Measurements from ENCODE around the gene OLFM3. TPM values are rescaled to one million over a fixed set of nuclear protein-coding genes. Genes with fewer than 3 reads are reported as not detected.

OLFM3 gene
- total RNA-seq, 1 experiment from 2014 or later = not detected

DNA sequence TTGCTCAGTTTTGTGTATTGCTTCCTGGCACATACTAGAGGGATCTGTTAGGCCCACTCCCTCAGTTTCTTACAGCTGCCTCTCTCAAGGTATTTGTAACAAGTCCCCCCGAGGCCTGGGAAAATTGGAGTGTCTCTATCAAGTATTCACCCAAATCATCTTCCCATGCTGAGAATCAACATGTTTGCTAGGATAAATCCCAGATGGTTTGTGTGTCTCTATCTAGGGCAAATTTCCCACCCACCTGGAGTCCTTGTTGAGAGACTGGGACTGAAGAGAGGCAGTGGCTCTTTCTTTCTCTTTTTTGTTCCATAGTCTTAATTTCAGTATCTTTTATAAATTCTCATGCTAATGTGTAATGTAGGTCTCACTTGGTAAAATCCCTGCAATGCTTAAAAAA, 58.0 kb downstream of the OLFM3 start:
- DNase-seq = no peak
- H3K36me3 Mint-ChIP-seq (ENCODE audit: insufficient read depth, unreplicated experiment) = no peaks in the 10 kb centered on the region
- no peak overlapping the region for H3K27ac Mint-ChIP-seq (ENCODE audit: unreplicated experiment)
- intact Hi-C loops (cut with micrococcal nuclease; ENCODE audit: unreplicated experiment) = loop anchor here (2.0 kb wide), 1 partner anchor 252 kb away; no protein-coding TSS in a partner anchor
- no peaks in the 10 kb centered on the region for H3K4me1 Mint-ChIP-seq (ENCODE audit: low read depth, unreplicated experiment)
- TF ChIP-seq, protein P1, sequence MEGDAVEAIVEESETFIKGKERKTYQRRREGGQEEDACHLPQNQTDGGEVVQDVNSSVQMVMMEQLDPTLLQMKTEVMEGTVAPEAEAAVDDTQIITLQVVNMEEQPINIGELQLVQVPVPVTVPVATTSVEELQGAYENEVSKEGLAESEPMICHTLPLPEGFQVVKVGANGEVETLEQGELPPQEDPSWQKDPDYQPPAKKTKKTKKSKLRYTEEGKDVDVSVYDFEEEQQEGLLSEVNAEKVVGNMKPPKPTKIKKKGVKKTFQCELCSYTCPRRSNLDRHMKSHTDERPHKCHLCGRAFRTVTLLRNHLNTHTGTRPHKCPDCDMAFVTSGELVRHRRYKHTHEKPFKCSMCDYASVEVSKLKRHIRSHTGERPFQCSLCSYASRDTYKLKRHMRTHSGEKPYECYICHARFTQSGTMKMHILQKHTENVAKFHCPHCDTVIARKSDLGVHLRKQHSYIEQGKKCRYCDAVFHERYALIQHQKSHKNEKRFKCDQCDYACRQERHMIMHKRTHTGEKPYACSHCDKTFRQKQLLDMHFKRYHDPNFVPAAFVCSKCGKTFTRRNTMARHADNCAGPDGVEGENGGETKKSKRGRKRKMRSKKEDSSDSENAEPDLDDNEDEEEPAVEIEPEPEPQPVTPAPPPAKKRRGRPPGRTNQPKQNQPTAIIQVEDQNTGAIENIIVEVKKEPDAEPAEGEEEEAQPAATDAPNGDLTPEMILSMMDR (IDR thresholded peaks at IDR 0.05; ENCODE audit: unreplicated experiment) = no peak
- peaks cover 7% of the 10 kb centered on the region for H3K9me3 Mint-ChIP-seq (ENCODE audit: low read depth, unreplicated experiment)
- CTCF ChIA-PET = no interaction called here
- no TSS peak for BruUV-seq (replicated peaks)
- H3K27me3 Mint-ChIP-seq (ENCODE audit: unreplicated experiment) = no peaks in the 10 kb centered on the region
- no peak overlapping the region for H3K4me3 Mint-ChIP-seq (ENCODE audit: low read depth, unreplicated experiment)

DNA sequence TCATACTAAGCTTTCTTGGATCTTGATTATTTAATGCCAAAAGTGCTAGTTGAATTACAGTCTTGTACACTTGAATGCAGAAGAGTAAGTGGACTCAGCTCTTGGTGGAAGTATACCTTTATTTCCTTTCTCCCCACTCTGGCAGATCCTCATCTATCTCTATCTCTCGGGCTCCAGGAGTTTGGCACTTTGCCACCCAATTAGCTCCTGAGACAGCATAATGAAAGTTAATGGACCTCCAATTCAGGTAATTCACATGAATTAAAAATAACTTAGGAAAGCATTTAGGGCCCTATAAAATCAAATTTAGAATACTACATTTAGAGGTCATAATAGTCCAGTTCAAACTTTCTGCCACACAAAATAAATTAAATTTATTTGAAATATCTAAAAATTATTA, 67.4 kb downstream of the OLFM3 start:
- CTCF ChIA-PET = no interaction called here
- TF ChIP-seq, protein P1 (IDR thresholded peaks at IDR 0.05; ENCODE audit: unreplicated experiment) = no peak
- no peak overlapping the region for H3K4me3 Mint-ChIP-seq (ENCODE audit: low read depth, unreplicated experiment)
- no TSS peak for BruUV-seq (replicated peaks)
- H3K27ac Mint-ChIP-seq (ENCODE audit: unreplicated experiment) = no peak overlapping the region
- no peaks in the 10 kb centered on the region for H3K4me1 Mint-ChIP-seq (ENCODE audit: low read depth, unreplicated experiment)
- DNase-seq = no peak
- no peaks in the 10 kb centered on the region for H3K27me3 Mint-ChIP-seq (ENCODE audit: unreplicated experiment)
- intact Hi-C loops (cut with micrococcal nuclease; ENCODE audit: unreplicated experiment) = no loop called here
- no peaks in the 10 kb centered on the region for H3K9me3 Mint-ChIP-seq (ENCODE audit: low read depth, unreplicated experiment)
- H3K36me3 Mint-ChIP-seq (ENCODE audit: insufficient read depth, unreplicated experiment) = no peaks in the 10 kb centered on the region

DNA sequence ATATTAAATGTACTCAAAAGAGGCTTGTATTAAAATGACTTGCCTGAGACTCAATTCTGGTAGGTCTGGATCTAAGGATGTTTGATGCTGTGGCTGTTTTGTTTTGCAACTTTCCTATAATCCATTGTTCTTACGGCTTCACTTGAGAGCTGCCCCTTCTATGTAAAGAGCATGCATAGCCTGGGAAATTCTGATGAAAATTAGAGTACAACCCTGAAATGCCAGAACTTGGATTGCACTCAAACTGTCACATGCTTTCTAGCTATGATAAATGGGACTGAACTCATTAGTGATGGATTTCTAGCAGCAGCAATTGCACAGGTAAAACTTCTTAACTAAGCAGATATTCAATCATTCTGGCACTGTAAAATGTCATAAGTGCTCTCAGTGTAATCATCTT, 67.9 kb downstream of the OLFM3 start:
- Mint-ChIP-seq H3K27ac (ENCODE audit: unreplicated experiment) (no peak overlapping the region), H3K4me1 (ENCODE audit: low read depth, unreplicated experiment) (no peaks in the 10 kb centered on the region)
- CTCF ChIA-PET = no interaction called here

DNA sequence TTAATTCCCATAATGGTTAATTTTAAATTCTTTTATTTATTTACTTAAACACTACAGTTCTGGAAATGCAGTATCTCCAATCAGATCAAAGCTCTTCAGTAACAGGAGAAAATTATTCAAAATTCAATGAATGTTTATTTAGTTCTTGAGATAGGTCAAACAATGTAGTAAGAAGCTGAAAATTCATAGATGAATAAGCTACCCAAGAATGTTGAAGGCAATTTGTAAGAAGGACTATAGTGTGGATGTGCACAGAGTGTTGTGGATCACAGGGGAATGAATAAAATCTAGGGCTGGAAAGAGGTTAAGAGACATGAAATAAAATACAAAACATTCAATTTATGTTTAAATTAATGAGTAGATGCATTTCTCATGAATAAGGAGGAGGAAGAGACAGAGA, 72.0 kb downstream of the OLFM3 start:
- Mint-ChIP-seq H3K27ac (ENCODE audit: unreplicated experiment) (no peak overlapping the region), H3K4me3 (ENCODE audit: low read depth, unreplicated experiment) (no peak overlapping the region), H3K27me3 (ENCODE audit: unreplicated experiment) (no peaks in the 10 kb centered on the region), H3K4me1 (ENCODE audit: low read depth, unreplicated experiment) (no peaks in the 10 kb centered on the region), H3K36me3 (ENCODE audit: insufficient read depth, unreplicated experiment) (no peaks in the 10 kb centered on the region), H3K9me3 (ENCODE audit: low read depth, unreplicated experiment) (no peaks in the 10 kb centered on the region)
- no peak for DNase-seq
- intact Hi-C loops (cut with micrococcal nuclease; ENCODE audit: unreplicated experiment) = no loop called here
- CTCF ChIA-PET = interaction anchor here (0.6 kb wide), 1 partner anchor 128 kb away, joined by 3 read pairs; no protein-coding TSS in a partner anchor
- BruUV-seq (replicated peaks) = no TSS peak
- TF ChIP-seq, protein P1 (IDR thresholded peaks at IDR 0.05; ENCODE audit: unreplicated experiment) = no peak

More for the DNA sequence above, 67.9 kb downstream of the OLFM3 start:
- intact Hi-C loops (cut with micrococcal nuclease; ENCODE audit: unreplicated experiment) = no loop called here
- H3K27me3 Mint-ChIP-seq (ENCODE audit: unreplicated experiment) = no peaks in the 10 kb centered on the region
- BruUV-seq (replicated peaks) = no TSS peak
- DNase-seq = no peak
- H3K36me3 Mint-ChIP-seq (ENCODE audit: insufficient read depth, unreplicated experiment) = no peaks in the 10 kb centered on the region
- no peaks in the 10 kb centered on the region for H3K9me3 Mint-ChIP-seq (ENCODE audit: low read depth, unreplicated experiment)
- TF ChIP-seq, protein P1 (IDR thresholded peaks at IDR 0.05; ENCODE audit: unreplicated experiment) = no peak
- H3K4me3 Mint-ChIP-seq (ENCODE audit: low read depth, unreplicated experiment) = no peak overlapping the region
